Epithelial cell of proximal tubule (primary cell): Measurements from ENCODE around the gene CACNA1C. TPM values are rescaled to one million over a fixed set of nuclear protein-coding genes. Genes with fewer than 3 reads are reported as not detected.

ENCODE experiments used
- DNase-seq: peaks from one replicate; pipeline ENCODE4 v3.0.0-alpha.2; 2011; ENCODE audit warnings: low read depth
- H3K4me3 ChIP-seq: 2 replicates; pipeline ENCODE4 v1.5.1; 2011; ENCODE audit warnings: low read depth, mild to moderate bottlenecking, low read length
- total RNA-seq: library from RNA; depleted of rRNA; stranded (reverse); fragments of >200 nt; gene quantifications from 2 replicates; pipeline ENCODE4 v1.2.3, GENCODE V29; 2015
- TF ChIP-seq, protein P1 (sequence below): conservative IDR thresholded peaks from 2 replicates; pipeline ENCODE4 v1.5.1; 2012; ENCODE audit warnings: low read depth, mild to moderate bottlenecking, low read length

Gene CACNA1C
- total RNA-seq, 1 donor from 2014 or later: not detected

DNA sequence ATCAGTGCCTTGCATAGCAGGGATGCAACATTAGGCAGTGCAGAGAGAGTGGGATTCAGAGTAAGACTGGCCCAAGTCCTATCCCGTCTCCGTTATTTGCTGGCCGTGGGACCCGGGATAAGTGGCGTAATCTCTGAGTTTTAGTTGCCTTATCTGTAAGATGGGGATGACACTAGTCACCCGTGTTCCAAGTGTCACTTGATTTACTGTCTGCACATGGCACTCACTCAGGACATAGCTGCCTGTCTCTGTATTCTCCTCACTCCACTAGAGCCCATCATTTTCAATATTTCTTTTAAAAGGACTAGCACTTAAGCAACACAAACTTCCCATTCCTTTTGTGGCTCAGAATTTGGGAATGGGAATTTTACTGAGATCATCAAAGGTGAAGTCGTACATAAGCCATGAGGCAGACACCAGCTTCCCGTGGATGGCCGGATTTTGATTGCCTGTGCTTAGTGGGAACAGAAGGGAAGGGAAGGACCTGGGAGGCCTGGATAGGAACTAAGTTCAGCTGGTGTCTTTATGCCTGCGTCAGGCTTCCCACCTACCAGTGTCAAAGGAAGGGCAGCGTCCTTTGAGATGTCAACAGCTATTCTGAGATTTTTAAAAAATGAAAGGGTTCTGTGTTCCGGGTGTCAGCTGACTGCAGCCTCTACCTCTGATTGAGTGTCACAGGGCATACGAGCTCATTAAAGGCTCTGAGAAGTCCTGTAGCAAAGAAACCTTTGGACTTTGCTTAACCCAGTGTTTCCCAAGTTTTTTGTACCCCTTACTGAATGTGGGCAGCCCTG is 361.4 kb downstream of the CACNA1C start:
- TF ChIP-seq, protein P1, sequence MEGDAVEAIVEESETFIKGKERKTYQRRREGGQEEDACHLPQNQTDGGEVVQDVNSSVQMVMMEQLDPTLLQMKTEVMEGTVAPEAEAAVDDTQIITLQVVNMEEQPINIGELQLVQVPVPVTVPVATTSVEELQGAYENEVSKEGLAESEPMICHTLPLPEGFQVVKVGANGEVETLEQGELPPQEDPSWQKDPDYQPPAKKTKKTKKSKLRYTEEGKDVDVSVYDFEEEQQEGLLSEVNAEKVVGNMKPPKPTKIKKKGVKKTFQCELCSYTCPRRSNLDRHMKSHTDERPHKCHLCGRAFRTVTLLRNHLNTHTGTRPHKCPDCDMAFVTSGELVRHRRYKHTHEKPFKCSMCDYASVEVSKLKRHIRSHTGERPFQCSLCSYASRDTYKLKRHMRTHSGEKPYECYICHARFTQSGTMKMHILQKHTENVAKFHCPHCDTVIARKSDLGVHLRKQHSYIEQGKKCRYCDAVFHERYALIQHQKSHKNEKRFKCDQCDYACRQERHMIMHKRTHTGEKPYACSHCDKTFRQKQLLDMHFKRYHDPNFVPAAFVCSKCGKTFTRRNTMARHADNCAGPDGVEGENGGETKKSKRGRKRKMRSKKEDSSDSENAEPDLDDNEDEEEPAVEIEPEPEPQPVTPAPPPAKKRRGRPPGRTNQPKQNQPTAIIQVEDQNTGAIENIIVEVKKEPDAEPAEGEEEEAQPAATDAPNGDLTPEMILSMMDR: no peak
- no peak for DNase-seq
- H3K4me3 ChIP-seq: no peak overlapping the region

DNA sequence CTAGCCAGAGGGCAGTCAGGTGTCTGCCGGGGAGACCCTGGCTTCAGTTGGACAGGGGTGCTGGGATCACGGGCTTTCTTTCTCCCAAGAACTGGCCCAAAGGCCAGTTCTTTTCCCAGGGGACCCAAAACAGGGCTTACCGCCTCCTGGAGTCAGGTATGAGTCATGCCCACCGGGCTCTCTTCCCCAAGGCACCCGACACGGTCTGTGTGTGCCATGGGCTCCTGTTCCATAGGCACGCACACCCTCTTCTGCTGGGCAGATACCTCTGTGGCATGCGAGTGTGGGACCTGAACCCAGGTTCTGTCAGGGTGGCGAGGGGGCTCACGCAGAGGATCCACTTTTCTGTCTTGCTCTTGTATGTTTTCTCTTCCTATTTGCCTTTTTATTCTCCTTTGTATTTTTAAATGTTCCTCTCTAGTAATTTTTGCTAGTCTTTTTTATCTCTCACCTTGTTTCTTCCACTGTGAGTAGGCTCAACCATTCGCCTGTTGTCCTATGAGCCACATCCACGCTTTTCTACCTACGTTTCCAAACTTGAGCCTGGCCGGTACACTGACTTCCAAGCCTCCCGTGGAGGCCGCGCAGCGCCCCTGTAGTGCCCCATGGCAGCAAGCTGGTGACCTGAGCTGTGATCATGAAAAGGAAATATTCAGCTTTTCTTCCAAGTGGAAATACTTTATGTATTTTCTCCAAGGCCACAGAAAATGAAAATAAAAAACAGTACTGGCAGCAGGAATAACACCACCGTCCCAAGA is 362.2 kb downstream of the CACNA1C start:
- TF ChIP-seq, protein P1: no peak

DNA sequence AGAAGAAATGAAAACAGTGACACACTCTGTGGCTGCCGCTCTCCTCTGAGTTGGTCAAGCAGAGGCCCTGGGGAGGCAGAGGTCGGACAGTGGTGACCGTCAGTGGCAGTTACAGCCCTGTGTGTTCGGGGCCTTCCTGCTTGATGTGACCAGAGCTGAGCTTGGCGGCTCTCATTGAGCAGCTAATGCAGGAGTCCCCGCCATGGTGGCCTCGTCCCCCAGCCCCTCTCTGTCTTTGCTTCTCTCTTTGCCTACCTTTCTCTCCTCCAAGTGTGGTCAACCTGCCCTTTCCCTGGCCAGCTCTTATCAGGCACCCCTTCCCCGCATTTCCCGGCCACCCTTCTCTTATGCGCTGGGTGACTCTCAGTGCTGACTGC is 362.8 kb downstream of the CACNA1C start:
- TF ChIP-seq, protein P1: no peak
- no peak overlapping the region for H3K4me3 ChIP-seq
- DNase-seq: no peak

More for the DNA sequence above, 362.2 kb downstream of the CACNA1C start:
- DNase-seq: no peak
- H3K4me3 ChIP-seq: no peak overlapping the region

DNA sequence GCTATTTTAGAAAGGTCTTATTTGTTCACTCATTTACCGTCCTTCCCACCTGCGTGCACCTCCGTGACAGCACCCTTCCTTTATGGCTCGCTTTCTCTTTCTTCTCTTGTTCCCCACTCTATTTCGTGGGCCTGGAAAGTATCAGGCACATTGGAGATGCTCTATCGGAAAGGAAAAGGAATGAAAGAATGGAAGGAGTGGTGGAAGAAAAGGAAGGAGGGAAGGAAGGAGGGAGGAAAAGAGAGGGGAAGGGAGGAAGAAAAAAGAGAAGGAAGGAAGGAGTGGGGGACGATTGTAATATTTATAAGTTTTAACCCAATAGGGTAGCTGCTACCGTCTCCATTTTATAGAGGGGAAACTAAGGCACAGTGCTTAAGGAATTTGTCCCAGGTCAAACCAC is 363.4 kb downstream of the CACNA1C start:
- DNase-seq: no peak
- H3K4me3 ChIP-seq: no peak overlapping the region
- TF ChIP-seq, protein P1: no peak

DNA sequence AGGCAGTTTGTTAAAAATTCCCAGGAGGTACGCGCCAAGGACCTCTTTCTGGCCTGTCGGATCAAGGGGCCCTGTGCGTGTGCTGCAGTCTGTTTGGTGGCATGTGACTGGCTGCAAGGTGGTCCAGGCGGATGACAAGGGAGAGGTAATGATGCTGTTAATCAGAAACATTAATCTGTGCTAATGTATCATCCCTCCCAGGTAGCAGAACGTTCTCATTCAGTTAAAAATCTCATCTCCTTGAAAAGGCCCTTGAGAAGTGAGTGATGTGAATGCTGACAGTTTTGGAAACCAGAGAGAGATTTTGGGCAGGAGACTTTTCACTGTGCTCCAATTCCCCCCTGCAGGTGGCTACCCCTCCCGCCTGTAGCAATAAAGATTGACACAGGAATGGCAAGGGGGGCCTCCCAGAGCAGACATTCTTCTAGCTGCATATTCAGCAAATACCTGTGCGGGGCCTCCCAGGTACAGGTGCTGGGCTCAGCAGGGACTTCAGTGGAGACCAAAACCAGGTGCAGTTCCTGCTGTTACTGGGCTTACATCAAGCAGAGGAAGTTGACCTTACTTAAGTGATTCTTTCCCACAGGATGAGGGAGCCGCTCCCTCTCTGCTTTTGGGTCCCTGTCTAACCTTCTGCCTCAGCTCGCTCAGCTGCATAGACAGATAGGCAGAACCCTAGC is 364.8 kb downstream of the CACNA1C start:
- no peak for DNase-seq
- TF ChIP-seq, protein P1: no peak
- no peak overlapping the region for H3K4me3 ChIP-seq

DNA sequence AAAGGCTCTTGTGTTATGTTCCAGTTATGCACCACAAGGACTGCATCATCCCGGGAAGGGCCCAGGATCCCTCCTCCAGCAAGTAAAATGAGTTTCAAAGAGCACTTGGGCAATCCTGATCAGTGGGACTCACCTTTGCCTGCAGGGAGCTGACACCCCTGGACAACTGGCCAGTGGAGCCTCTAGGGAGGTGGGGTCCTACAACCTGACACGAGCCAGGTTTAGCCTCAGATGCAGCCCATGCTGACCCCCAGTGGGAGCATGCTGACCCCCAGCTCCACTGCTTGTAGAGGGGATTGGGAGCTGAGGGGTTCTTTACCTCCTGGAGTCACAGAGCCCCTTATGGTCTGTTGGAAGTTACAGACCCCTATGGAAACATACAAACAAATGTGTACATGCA is 365.8 kb downstream of the CACNA1C start:
- DNase-seq: no peak

More for the DNA sequence above, 365.8 kb downstream of the CACNA1C start:
- TF ChIP-seq, protein P1: no peak
- H3K4me3 ChIP-seq: no peak overlapping the region
